GM19328 (cell line): ENCODE data around the gene DPYSL3.

Source experiments
- ATAC-seq: cut with Tn5 transposase; IDR thresholded peaks from one replicate; pipeline ENCODE4 v1.9.1; 2021; ENCODE audit warnings: mild to moderate bottlenecking, moderate library complexity; ENCODE audit not compliant: unreplicated experiment

The DPYSL3 gene

GRCh38 chr5:147441191-147441695, 68.6 kb downstream of the DPYSL3 start:
- no peak for ATAC-seq

- no peak for ATAC-seq
Observed at GRCh38 chr5:147439254-147439653, 70.6 kb downstream of the DPYSL3 start.

GRCh38 chr5:147437161-147437596, 72.7 kb downstream of the DPYSL3 start:
- no peak for ATAC-seq

DNA sequence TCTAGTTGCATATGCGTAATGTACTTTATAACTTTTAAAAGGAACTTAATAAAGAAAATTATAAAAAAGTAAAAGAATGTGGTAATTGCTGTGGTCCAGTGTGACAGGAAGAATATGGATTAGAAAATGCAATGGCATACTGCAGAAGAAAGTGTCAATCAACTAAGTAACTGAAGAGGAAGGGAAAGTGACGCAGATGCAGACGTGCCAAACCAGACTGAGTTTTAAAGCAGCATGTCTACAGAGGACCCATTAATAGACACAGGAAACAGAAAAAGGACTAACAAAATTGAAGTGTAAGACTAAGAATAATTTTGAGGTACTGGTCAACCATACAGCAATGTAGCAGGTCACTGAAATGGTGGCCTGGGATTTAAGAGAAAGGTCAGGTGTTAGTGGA, 73.3 kb downstream of the DPYSL3 start:
- ATAC-seq: no peak

- no peak for ATAC-seq
Observed at GRCh38 chr5:147434049-147434448, 75.8 kb downstream of the DPYSL3 start.

DNA sequence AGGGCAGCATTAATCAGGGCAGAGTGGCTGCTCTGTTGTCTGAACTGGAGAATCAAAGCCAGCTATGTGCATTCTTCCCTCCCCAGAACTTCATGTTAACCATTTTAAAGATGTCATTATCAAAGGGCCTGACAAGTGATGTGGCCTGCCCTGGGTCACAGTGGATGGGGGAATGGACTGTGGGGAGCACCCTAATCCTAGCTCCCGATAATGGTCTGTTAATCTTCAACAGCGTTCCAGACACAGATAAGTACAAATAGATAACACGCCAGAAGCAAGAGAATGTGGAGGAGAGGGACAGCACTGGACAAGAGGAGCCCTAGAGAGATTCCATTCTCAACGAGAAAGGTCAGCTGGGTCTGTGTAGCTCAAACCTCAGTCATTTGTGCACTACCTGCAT, 77.5 kb downstream of the DPYSL3 start:
- ATAC-seq: no peak

DNA sequence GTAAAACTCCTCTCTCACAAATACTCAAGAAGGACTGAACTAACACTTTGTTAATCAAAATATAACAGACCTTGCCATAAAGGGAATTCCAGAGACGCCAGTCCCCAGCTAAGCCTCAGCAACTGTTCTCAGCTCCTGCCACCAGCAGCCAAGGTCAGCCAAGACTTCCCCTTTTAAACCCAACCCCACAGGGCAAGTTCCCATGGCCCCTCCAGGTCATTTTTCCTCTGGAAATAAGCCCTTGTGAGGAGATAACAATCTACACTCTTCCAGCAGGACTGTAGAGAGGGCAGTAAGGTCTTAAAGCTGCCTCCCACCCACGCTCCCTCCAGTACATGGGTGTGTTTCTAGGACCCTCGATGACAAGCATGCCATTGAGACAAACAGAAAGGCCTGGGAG, 78.3 kb downstream of the DPYSL3 start:
- no peak for ATAC-seq

- no peak for ATAC-seq
Observed at GRCh38 chr5:147430628-147431027, 79.2 kb downstream of the DPYSL3 start.

DNA sequence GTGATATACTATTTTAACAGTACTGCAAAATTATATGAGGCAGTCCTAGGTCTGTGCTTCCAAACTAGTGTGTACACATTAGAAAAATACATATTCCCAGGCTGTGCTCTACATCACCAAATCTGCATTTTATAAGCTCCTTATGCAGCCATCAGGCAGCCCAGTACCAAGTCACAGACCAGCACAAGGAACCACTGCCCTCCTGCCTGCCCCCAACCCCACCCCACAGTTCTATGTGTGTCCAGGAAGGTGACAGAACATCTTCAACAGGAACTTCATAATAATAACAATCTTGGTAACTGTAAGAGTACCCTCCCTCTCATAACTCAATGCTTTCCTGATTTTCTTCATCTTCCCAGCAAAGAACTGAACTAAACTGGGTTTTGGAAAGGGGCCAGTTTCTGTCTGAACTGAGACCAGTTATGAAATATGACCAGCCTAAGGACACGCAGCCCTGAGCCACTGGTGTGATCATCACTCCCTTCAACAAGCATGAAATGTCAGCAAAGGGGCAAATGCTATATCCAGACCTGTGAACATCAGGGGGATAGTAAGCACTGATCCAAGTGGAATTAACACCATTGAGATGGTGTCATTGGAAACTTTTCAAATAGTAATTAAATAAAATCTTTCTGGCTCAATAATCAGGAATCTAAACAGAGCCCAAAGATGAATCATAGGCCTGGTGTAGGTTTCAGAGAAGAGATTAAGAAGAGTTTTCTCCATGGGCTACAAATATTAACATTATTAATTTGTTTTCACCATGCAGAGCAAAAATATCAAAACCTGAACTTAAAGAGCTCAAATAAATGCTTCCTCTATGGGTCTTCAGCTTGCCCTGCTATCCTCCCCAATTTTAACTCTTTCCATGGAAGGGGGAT, 82.1 kb downstream of the DPYSL3 start:
- ATAC-seq: no peak

- no peak for ATAC-seq
Observed at GRCh38 chr5:147426640-147427327, 83.1 kb downstream of the DPYSL3 start.

GRCh38 chr5:147418613-147419012, 91.3 kb downstream of the DPYSL3 start:
- no peak for ATAC-seq

DNA sequence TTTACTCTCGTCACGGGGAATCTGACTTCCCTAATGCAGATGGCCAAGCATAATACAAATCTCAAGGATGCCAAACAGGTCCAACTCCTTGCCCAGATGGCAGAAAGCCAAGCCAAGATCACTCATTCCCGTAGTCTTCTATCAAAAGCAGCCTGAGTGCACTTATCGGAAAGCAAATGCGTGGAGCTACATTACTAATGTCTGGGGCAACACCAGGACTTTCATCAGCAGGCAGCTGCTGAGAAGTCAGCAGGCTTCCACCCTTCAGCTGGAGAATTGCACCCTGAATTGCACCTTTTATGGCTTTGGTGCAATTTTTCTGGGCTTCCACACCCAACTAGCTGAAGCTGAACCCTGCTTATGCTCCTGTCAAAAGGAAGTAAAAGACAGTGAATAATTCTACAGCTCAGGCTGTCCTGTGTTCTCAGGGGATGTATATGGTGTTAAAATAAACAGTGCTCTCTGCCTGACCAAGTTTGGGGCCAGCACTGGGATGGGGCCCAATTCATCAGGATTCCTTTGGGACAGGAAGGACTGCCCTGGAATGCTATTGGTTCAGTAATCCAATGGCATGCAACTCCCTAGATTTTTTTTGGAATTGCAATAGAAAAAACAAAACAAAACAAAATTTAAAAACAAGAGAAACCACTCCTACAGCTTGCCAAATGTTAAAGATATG, 92.6 kb downstream of the DPYSL3 start:
- no peak for ATAC-seq

DNA sequence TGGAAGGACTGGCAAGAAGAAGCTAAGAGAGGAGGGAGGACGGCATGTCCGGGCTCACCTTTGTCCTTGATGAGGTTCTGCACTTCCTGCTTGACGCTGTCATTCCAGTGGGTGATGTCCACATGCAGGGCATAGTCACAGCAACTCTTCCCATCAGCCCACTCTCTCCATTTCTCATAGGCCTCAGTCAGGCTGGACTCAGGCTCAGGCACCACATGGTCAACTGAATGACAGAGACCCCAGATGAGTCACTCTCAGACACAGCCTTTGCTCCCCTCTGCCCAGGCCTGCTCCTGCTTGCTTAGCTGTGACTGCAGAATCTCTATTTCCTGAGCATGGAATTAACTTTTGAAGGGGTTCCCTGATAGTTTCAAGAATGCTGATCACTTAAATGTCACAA, 94.2 kb downstream of the DPYSL3 start:
- ATAC-seq: no peak

DNA sequence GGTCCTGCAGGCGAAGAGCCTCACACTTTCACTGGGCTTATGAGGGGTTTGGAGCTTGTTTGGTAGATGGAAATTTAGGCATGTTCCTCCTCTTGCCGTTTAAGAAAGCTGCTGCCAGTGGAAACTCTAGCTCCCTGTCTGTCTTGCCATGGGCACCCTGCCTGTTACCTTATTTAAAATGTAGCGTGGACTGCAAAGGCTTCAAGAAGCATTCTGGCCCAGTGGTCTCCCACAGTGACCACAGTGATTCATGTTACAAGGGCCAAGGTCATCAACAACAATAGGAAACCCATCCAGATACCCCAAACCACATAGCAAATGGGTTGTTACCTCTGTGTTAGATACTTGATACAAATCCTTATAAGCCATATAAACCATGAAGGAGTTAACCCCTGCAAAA, 96.6 kb downstream of the DPYSL3 start:
- ATAC-seq: no peak

DNA sequence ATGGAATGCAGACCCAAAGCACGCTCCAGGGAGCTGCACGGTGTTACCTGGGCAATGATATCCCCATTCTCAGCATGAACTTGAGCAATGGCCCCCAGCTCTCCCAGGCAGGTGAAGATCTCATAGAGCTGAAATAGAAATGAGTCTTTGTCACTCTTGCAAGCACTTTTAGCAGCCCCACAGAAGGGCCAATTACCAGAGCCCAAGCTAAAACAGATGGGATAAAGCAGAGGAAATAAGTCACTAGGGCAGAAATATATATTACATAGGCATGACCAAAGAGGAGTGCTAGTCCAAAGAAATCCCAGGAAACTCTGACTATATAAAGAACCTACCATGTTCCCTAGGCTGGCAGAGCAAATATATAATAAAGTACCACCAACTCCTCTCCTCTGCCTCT, 97.3 kb downstream of the DPYSL3 start:
- ATAC-seq: no peak

DNA sequence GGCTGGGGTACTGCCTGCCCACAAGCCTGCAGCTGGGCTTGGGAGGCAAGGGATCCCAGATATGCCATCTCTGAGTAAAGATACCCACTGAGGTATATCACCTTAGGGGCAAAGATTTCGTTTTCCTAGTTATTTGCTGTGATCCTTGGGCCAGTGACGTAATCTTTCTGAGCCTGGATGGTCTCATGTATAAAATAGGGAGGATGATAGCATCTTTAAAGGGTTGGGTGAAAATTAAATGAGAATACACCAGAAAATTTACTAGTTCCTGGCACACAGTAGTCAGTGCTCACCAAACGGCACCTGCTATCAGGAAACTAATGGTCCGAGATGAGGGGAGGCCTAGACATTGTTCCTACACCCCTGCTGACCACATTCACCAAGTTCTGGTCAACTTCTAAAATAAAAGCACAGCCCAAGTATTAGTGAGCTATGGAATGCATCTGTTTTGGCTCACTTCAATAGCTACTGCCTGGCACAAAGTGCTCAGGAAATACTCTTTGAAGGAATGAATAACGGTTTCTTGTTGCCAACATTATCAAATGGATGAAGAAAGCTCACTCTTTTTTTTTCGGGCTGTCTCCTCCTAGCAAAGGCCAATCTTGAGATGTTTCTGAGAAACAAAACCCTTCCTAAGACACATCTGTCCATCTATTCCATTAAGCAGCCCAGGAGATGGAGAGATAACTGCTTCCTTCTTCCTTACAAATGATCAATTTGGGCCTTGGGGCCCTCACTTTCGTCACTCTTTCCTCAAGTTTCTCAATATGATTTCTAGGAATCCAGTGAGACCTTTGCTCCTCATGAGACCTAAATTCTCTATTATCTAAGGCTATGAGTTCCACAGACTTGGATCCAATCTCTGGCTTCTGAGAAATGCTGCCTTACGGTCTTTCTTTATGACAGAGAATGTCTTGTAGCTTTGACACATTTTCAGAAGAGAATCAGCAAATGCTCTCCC, 98.2 kb downstream of the DPYSL3 start:
- no peak for ATAC-seq

- ATAC-seq: no peak
Observed at GRCh38 chr5:147410496-147411358, 99.1 kb downstream of the DPYSL3 start.

- no peak for ATAC-seq
Observed at GRCh38 chr5:147408980-147409379, 100.9 kb downstream of the DPYSL3 start.

- ATAC-seq: no peak
Observed at GRCh38 chr5:147407094-147407681, 102.7 kb downstream of the DPYSL3 start.
